Activated T-helper 1 cell treated with anti-CD3 and anti-CD28 coated beads, Interleukin-12 subunit alpha, Interleukin-12 subunit beta, Interleukin-2, Interleukin-4 antibody, amounts not matched to agents 30 ng/mL and 10 ng/mL and 1 ng/mL, durations not matched to agents 14 hours and 24 hours and 36 hours (primary cell): Measurements from ENCODE around the gene BRAF. TPM values are rescaled to one million over a fixed set of nuclear protein-coding genes. Genes with fewer than 3 reads are reported as not detected.
"Not testable (repeated sequence)": the region's sequence is repeated elsewhere in the genome, so short reads cannot be mapped to it uniquely, and the experiment has no call there.

Source experiments
- DNase-seq: peaks from one replicate; pipeline ENCODE4 v3.0.0; 2021; ENCODE audit warnings: low spot score
- H3K27ac Mint-ChIP-seq: one replicate; pipeline ENCODE4 v1.8.0; 2021; ENCODE audit warnings: mild to moderate bottlenecking, mixed read lengths
- H3K27me3 Mint-ChIP-seq: one replicate; pipeline ENCODE4 v1.8.0; 2022; ENCODE audit warnings: mild to moderate bottlenecking, moderate library complexity, mixed read lengths; ENCODE audit not compliant: insufficient read depth
- H3K36me3 Mint-ChIP-seq: one replicate; pipeline ENCODE4 v1.8.0; 2021; ENCODE audit warnings: low read depth, mixed read lengths
- H3K4me1 Mint-ChIP-seq: one replicate; pipeline ENCODE4 v1.8.0; 2021; ENCODE audit warnings: low read depth, mixed read lengths
- H3K4me3 Mint-ChIP-seq: one replicate; pipeline ENCODE4 v1.8.0; 2021; ENCODE audit warnings: mild to moderate bottlenecking, moderate library complexity, mixed read lengths
- H3K9me3 Mint-ChIP-seq: one replicate; pipeline ENCODE4 v1.8.0; 2021; ENCODE audit warnings: mixed read lengths
- intact Hi-C: fragments of 100-400 bp; cut with micrococcal nuclease; formaldehyde crosslinking; loops from one replicate; pipeline ENCODE4 v1.15.1; 2024
- total RNA-seq: library from RNA; stranded (reverse); gene quantifications from 2 replicates; pipeline ENCODE4 v1.2.3, GENCODE V29; 2022

BRAF gene
- total RNA-seq, 1 donor from 2014 or later: 23.1 TPM

DNA sequence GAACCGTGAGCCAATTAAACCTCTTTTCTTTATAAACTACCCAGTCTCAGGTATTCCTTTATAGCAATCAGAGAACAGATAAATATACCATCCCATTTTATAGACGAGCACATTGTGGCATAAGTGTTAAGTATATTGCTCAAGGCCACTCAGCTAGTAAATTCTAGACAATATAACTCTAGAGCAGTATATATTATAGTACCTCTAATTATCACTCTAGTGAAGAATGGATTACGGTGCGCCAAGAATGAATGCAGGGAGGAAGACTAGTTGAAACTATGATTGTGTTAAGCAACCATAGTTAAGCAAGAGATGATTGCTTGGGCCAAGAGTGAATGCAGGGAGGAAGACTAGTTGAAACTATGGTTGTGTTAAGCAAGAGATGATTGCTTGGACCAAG, 60.9 kb downstream of the BRAF start:
- Mint-ChIP-seq H3K27ac (no peak overlapping the region), H3K27me3 (no peaks in the 10 kb centered on the region), H3K9me3 (peaks cover 5% of the 10 kb centered on the region), H3K36me3 (peaks cover 14% of the 10 kb centered on the region), H3K4me3 (no peak overlapping the region), H3K4me1 (peaks cover 13% of the 10 kb centered on the region)
- intact Hi-C loops: no loop called here
- no peak for DNase-seq

DNA sequence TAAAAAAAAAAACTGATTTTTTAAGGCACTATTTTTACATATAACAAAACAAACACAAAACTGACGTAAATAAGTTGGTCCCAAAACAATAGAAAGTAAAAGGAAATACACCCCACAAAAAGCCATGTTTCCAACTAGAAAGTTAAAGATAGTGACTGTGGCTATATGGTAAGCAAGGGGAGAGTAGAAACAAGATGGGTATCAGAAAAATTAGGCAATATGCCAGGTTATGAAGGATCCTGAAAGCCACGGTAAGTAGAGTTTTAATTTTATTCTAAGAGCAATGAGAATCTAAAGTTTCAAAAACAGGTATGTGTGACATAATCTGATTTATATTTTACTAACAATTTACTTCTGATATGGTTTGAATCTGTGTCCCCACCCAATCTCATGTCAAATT, 61.5 kb downstream of the BRAF start:
- Mint-ChIP-seq H3K4me3 (no peak overlapping the region), H3K27ac (no peak overlapping the region), H3K27me3 (no peaks in the 10 kb centered on the region), H3K9me3 (peaks cover 5% of the 10 kb centered on the region), H3K36me3 (peaks cover 12% of the 10 kb centered on the region), H3K4me1 (peaks cover 11% of the 10 kb centered on the region)
- intact Hi-C loops: no loop called here
- no peak for DNase-seq

DNA sequence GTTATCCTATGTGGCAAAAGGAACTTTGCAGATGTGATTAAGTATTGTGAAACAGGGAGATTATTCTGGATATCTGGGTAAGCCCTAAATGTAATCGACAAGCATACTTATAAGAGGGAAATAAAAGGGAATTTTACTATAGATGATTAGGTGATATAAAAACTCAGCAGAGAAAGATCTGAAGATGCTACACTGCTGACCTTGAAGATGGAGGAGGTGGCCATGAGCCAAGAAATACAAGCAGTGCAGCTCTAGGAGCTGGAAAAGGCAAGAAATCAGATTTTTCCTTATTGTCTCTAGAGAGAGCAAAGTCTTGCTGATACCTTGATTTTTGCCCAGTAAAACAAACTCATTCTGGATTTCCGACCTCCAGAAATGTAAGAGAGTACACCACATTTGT, 67.7 kb downstream of the BRAF start:
- Mint-ChIP-seq H3K36me3 (no peaks in the 10 kb centered on the region), H3K4me3 (no peak overlapping the region), H3K4me1 (no peaks in the 10 kb centered on the region), H3K27ac (no peak overlapping the region), H3K9me3 (no peaks in the 10 kb centered on the region), H3K27me3 (no peaks in the 10 kb centered on the region)
- intact Hi-C loops: no loop called here
- no peak for DNase-seq

DNA sequence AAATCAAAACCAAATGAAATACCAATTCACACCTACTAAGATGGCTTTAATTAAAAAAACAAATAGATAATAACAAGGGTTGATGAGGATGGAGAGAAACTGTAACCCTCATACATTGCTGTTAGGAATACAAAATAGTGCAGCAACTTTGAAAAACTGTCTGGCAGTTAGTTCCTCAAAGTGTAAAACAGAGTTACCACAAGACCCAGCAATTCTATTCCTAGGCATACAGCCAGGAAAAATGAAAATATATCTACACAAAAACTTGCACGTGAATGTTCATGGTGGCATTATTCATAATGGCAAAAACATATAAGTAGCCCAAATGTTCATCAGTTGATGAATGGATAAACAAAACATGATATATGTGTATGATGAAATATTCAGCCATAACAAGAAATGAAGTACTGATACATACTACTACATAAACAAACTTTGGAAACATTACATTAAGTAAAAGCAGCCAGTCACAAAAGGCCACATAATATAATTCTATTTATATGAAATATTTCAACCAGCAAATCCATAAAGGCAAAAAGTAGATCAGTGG, 83.5 kb downstream of the BRAF start:
- no peaks in the 10 kb centered on the region for H3K27me3 Mint-ChIP-seq
- peaks cover 5% of the 10 kb centered on the region for H3K36me3 Mint-ChIP-seq
- no peaks in the 10 kb centered on the region for H3K4me1 Mint-ChIP-seq
- intact Hi-C loops: no loop called here
- no peak overlapping the region for H3K27ac Mint-ChIP-seq
- no peak overlapping the region for H3K4me3 Mint-ChIP-seq
- no peak for DNase-seq
- H3K9me3 Mint-ChIP-seq: peaks cover 5% of the 10 kb centered on the region

GRCh38 chr7:140831724-140832123, 93.0 kb downstream of the BRAF start:
- no peaks in the 10 kb centered on the region for H3K27me3 Mint-ChIP-seq
- no peaks in the 10 kb centered on the region for H3K9me3 Mint-ChIP-seq
- no peak overlapping the region for H3K27ac Mint-ChIP-seq
- no peak for DNase-seq
- intact Hi-C loops: no loop called here
- H3K4me3 Mint-ChIP-seq: no peak overlapping the region
- H3K36me3 Mint-ChIP-seq: peaks cover 12% of the 10 kb centered on the region
- no peaks in the 10 kb centered on the region for H3K4me1 Mint-ChIP-seq

DNA sequence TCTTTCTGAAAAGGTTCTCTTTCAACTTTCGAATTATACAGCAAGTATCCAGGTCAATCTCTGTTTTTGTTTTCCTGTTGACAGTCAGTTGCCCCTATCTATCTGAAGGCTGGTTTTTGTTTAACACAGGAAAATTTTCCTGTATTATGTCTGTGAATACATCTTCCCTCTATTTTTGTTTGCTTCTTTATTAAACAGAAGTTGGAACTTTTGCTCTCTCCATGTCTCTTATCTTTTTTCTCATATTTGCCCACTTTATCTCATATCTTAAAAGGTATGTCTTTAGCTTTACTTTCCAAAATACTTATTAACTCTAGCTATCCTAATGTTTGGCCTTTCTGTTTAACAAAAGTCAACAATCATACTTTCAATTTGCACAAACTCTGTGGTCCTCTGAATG, 95.0 kb downstream of the BRAF start:
- H3K9me3 Mint-ChIP-seq: no peaks in the 10 kb centered on the region
- no peak overlapping the region for H3K4me3 Mint-ChIP-seq
- no peak overlapping the region for H3K27ac Mint-ChIP-seq
- DNase-seq: no peak
- peaks cover 12% of the 10 kb centered on the region for H3K36me3 Mint-ChIP-seq
- no peaks in the 10 kb centered on the region for H3K4me1 Mint-ChIP-seq
- no peaks in the 10 kb centered on the region for H3K27me3 Mint-ChIP-seq
- intact Hi-C loops: no loop called here

DNA sequence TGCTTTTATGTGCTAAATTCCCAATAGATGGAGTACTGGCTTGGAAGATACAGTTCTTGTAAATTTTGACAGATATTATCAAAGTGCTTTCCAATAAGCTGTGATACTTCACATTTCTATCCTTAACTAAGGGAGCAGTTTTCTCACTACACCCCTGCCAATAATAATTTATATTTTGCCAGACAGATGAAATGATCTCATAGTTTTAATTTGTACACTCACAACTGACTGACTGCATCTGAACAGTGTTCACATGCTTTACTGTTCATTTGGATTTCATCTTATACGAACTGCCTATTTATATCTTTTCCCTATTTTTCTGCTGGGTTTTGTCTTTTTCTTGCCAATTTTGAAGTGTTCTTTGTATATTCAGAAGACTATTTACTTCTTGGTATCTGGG, 96.0 kb downstream of the BRAF start:
- no peaks in the 10 kb centered on the region for H3K4me1 Mint-ChIP-seq
- intact Hi-C loops: no loop called here
- H3K9me3 Mint-ChIP-seq: no peaks in the 10 kb centered on the region
- peaks cover 7% of the 10 kb centered on the region for H3K36me3 Mint-ChIP-seq
- no peak overlapping the region for H3K27ac Mint-ChIP-seq
- no peak overlapping the region for H3K4me3 Mint-ChIP-seq
- H3K27me3 Mint-ChIP-seq: no peaks in the 10 kb centered on the region
- DNase-seq: no peak

DNA sequence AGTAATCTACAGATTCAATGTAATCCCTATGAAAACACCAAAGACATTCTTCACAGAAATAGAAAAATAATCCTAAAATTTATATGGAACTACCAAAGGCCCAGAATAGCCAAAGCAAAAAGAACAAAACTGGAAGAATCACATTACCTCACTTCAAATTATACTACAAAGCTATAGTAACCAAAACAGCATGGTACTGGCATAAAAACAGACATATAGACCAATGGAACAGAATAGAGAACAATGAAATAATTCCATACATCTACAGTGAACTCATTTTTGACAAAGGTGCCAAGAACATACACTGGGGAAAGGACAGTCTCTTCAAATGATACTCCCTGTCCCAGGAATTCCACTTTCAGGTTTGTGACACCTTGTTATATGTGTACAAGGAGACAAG, 107.3 kb downstream of the BRAF start:
- DNase-seq, H3K27me3 Mint-ChIP-seq, intact Hi-C loops, H3K27ac Mint-ChIP-seq, H3K36me3 Mint-ChIP-seq, H3K4me1 Mint-ChIP-seq, H3K4me3 Mint-ChIP-seq: not testable (repeated sequence)
- H3K9me3 Mint-ChIP-seq: peaks cover 10% of the 10 kb centered on the region

- Mint-ChIP-seq H3K36me3 (peaks cover 2% of the 10 kb centered on the region), H3K27ac (no peak overlapping the region)
Measured at GRCh38 chr7:140810830-140811556, 113.7 kb downstream of the BRAF start.

GRCh38 chr7:140810385-140810784, 114.3 kb downstream of the BRAF start:
- H3K27me3 Mint-ChIP-seq: peaks cover 2% of the 10 kb centered on the region
- no peaks in the 10 kb centered on the region for H3K4me1 Mint-ChIP-seq
- no peak overlapping the region for H3K27ac Mint-ChIP-seq
- no peak for DNase-seq
- peaks cover 2% of the 10 kb centered on the region for H3K36me3 Mint-ChIP-seq
- intact Hi-C loops: no loop called here
- H3K9me3 Mint-ChIP-seq: no peaks in the 10 kb centered on the region
- H3K4me3 Mint-ChIP-seq: no peak overlapping the region

More at GRCh38 chr7:140810830-140811556, 113.7 kb downstream of the BRAF start:
- no peaks in the 10 kb centered on the region for H3K9me3 Mint-ChIP-seq
- DNase-seq: peak; percentile 53
- intact Hi-C loops: loop anchor here (1.0 kb wide), 5 partner anchors 113 to 722 kb away; partner anchors contain the start of gene BRAF
- H3K27me3 Mint-ChIP-seq: peaks cover 2% of the 10 kb centered on the region
- H3K4me1 Mint-ChIP-seq: no peaks in the 10 kb centered on the region
- no peak overlapping the region for H3K4me3 Mint-ChIP-seq

DNA sequence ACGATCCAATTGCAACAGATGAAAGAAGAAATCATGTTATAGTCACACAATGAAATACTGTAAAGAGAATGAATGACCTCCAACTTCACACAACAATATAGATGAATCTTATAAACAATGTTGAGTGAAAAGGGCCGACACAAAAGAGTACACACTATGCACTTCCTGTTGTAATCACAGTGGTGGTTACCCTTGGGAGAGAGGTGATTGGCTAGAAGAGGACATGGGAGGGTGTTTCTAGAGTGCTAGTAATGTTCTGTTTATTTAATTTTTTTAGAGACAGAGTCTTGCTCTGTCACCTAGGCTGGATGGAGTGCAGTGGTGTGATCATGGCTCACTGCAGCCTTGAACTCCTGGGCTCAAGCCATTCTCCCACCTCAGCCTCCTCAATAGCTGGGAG, 145.8 kb downstream of the BRAF start:
- intact Hi-C loops: no loop called here
- DNase-seq: no peak
- H3K4me3 Mint-ChIP-seq: no peak overlapping the region
- peaks cover 10% of the 10 kb centered on the region for H3K36me3 Mint-ChIP-seq
- H3K27ac Mint-ChIP-seq: no peak overlapping the region
- H3K4me1 Mint-ChIP-seq: no peaks in the 10 kb centered on the region
- no peaks in the 10 kb centered on the region for H3K27me3 Mint-ChIP-seq
- H3K9me3 Mint-ChIP-seq: no peaks in the 10 kb centered on the region

DNA sequence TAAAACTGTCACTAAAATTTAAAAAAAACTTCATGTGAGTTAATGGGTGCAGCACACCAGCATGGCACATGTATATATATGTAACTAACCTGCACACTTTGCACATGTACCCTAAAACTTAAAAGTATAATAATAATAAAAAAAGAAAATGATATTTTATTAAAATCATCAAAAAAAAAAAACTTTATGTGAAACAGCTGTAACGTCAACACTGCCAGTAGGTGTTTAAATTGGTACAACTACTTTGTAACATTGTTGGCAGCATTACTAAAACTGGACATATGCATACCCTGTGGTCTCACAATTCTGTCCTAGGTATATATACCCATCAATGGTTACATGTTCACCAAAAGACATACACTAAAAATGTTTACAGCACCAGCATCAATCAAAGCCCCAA, 146.2 kb downstream of the BRAF start:
- Mint-ChIP-seq H3K36me3 (peaks cover 10% of the 10 kb centered on the region), H3K4me1 (no peaks in the 10 kb centered on the region), H3K4me3 (no peak overlapping the region), H3K27me3 (no peaks in the 10 kb centered on the region), H3K27ac (no peak overlapping the region), H3K9me3 (no peaks in the 10 kb centered on the region)
- intact Hi-C loops: no loop called here
- no peak for DNase-seq

DNA sequence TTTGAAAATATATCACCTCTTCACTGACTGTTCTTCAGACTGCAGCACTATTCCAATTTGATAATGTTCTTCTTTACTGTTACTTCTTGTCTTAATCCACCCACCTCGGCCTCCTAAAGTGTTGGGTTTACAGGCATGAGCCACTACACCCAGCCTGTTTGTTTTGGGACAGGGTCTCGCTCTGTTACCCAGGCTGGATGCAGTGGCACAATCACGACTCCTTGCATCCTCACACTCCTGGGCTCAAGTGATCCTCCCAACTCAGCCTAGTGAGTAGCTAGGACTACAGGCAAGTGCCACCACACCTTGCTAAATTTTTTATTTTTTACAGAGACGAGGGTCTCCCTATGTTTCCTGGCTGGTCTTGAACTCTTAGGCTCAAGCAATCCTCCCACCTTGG, 150.4 kb downstream of the BRAF start:
- Mint-ChIP-seq H3K27me3 (no peaks in the 10 kb centered on the region), H3K9me3 (no peaks in the 10 kb centered on the region), H3K4me1 (no peaks in the 10 kb centered on the region), H3K27ac (no peak overlapping the region), H3K36me3 (peaks cover 11% of the 10 kb centered on the region), H3K4me3 (no peak overlapping the region)
- no peak for DNase-seq
- intact Hi-C loops: no loop called here

DNA sequence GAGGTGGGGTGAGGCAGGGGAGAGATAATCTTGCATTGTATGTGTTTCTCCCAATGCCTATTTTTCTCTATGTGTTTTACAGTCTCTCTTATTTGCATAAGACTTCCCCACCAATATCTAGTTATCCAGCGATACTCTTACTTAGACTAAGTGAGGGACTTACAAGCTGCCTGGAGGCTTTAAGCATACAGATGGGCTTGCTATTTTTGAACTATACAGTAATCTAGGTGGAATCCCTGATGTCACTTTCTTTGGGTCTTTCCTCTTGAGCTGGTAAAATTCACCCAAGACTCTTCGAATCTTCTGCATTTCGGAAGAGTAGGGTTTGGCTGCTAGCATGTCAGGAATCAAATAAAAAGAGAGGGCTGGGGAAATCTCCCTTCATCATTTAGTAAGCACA, 151.6 kb downstream of the BRAF start:
- Mint-ChIP-seq H3K4me3 (no peak overlapping the region), H3K27me3 (no peaks in the 10 kb centered on the region), H3K27ac (no peak overlapping the region), H3K4me1 (no peaks in the 10 kb centered on the region), H3K36me3 (peaks cover 7% of the 10 kb centered on the region), H3K9me3 (no peaks in the 10 kb centered on the region)
- intact Hi-C loops: no loop called here
- no peak for DNase-seq
